Measurements from ENCODE around the gene ESYT3.

DNA sequence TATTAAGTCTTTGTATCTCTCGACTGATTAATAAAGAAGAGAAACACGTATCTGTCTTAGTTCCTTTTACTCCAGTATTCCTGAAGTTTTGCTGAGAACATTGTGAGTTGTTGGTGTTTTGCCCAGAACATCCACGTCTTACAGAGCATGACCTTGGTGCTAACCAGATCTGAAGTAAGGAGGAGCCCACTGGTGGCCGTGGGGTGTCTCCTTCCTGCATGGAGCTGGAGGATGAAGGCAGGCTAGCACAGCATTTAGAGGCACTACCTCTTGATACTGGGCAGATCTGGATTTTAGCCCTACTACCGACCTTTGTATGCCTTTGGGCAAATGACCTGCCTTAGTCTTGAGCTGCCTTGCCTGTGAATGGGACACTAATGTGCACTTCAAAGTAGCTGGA, 28.9 kb upstream of the ESYT3 start:
- TF ChIP-seq POLR2A (IDR thresholded peaks at IDR 0.05) = no peak
- TF ChIP-seq, protein P1, sequence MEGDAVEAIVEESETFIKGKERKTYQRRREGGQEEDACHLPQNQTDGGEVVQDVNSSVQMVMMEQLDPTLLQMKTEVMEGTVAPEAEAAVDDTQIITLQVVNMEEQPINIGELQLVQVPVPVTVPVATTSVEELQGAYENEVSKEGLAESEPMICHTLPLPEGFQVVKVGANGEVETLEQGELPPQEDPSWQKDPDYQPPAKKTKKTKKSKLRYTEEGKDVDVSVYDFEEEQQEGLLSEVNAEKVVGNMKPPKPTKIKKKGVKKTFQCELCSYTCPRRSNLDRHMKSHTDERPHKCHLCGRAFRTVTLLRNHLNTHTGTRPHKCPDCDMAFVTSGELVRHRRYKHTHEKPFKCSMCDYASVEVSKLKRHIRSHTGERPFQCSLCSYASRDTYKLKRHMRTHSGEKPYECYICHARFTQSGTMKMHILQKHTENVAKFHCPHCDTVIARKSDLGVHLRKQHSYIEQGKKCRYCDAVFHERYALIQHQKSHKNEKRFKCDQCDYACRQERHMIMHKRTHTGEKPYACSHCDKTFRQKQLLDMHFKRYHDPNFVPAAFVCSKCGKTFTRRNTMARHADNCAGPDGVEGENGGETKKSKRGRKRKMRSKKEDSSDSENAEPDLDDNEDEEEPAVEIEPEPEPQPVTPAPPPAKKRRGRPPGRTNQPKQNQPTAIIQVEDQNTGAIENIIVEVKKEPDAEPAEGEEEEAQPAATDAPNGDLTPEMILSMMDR (IDR thresholded peaks at IDR 0.05) = no peak

Data from right lobe of liver (tissue), 4 donors.